K562 (cell line): ENCODE measurements around the gene HEMGN. TPM values are rescaled to one million over a fixed set of nuclear protein-coding genes. Genes with fewer than 3 reads are reported as not detected.

ENCODE experiments used
- CHD4 ChIP-seq: fragments of 200-600 bp; sonication (generic); IDR thresholded peaks from 3 replicates; pipeline ENCODE4 v1.6.1; 2012; ENCODE audit warnings: low read depth, mild to moderate bottlenecking, mixed read lengths, low read length, inconsistent platforms; ENCODE audit not compliant: insufficient read depth, insufficient replicate concordance, poor library complexity, severe bottlenecking
- FOXJ3 ChIP-seq: sonication (generic); formaldehyde crosslinking; IDR thresholded peaks from 2 replicates; pipeline ENCODE4 v1.4.0; 2020; ENCODE audit warnings: mild to moderate bottlenecking, missing genetic modification reagents
- KAT8 ChIP-seq: fragments of 450-650 bp; IDR thresholded peaks from 2 replicates; pipeline ENCODE4 v1.6.1; 2016; ENCODE audit warnings: low read depth, mild to moderate bottlenecking
- KLF13 ChIP-seq: fragments of 450-650 bp; IDR thresholded peaks from 2 replicates; pipeline ENCODE4 v1.6.1; 2016; ENCODE audit warnings: missing genetic modification characterization, low read depth, mild to moderate bottlenecking, missing compliant biosample characterization, moderate library complexity, borderline replicate concordance
- NR1H2 ChIP-seq: sonication (generic); formaldehyde crosslinking; IDR thresholded peaks from 2 replicates; pipeline ENCODE4 v1.4.0; 2020; ENCODE audit warnings: mild to moderate bottlenecking, missing genetic modification reagents
- PPARD ChIP-seq: fragments of 250-450 bp; sonication (Bioruptor Pico); IDR thresholded peaks from 2 replicates; pipeline ENCODE4 v1.8.0; 2022; ENCODE audit warnings: inconsistent platforms, mild to moderate bottlenecking, moderate library complexity
- RB1 ChIP-seq: fragments of 450-650 bp; IDR thresholded peaks from 2 replicates; pipeline ENCODE4 v1.6.1; 2017; ENCODE audit warnings: low read depth, mild to moderate bottlenecking
- RBM17 ChIP-seq: fragments of 200-400 bp; formaldehyde crosslinking; IDR thresholded peaks from 2 replicates; pipeline ENCODE4 v1.6.1; 2017; ENCODE audit warnings: low read depth, mild to moderate bottlenecking, low read length, borderline replicate concordance
- RFX5 ChIP-seq: IDR thresholded peaks from 2 replicates; pipeline ENCODE4 v1.6.1; 2011; ENCODE audit warnings: low read depth, mild to moderate bottlenecking, improper control_type of control experiment, low read length
- SMARCA4 ChIP-seq: fragments of 450-650 bp; IDR thresholded peaks from 2 replicates; pipeline ENCODE4 v1.6.1; 2016
- SRF ChIP-seq, 2 experiments: fragments of 250-450, 450-650 bp in 1 of 2; sonication (Bioruptor Pico) in 1 of 2; sonication (generic) in 1 of 2; formaldehyde crosslinking; IDR thresholded peaks; 2 replicates each; pipeline versions ENCODE4 v1.5.0 to v1.5.1; 2020 to 2022; ENCODE audit warnings: mild to moderate bottlenecking in 1 of 2, missing genetic modification reagents in 1 of 2
- TBP ChIP-seq: optimal IDR thresholded peaks from 2 replicates; pipeline ENCODE3; 2011; ENCODE audit warnings: low read depth, low read length, improper control_type of control experiment
- TCF3 ChIP-seq: sonication (generic); formaldehyde crosslinking; IDR thresholded peaks from 2 replicates; pipeline ENCODE4 v1.4.0; 2020; ENCODE audit warnings: mild to moderate bottlenecking, missing genetic modification reagents
- TFAM ChIP-seq: fragments of 250-450 bp; sonication (Bioruptor Pico); conservative IDR thresholded peaks from 2 replicates; pipeline ENCODE4 v1.5.0; 2021; ENCODE audit warnings: mild to moderate bottlenecking, moderate library complexity
- XRCC3 ChIP-seq: fragments of 450-650 bp; IDR thresholded peaks from 2 replicates; pipeline ENCODE4 v1.6.1; 2017; ENCODE audit warnings: mild to moderate bottlenecking, moderate library complexity
- ZKSCAN3 ChIP-seq: fragments of 250-450 bp; sonication (Bioruptor Pico); IDR thresholded peaks from 2 replicates; pipeline ENCODE4 v1.4.0; 2020
- ZNF140 ChIP-seq: fragments of 250-450 bp; sonication (Bioruptor Pico); IDR thresholded peaks from 2 replicates; pipeline ENCODE4 v1.8.0; 2021; ENCODE audit warnings: moderate library complexity, mild to moderate bottlenecking, inconsistent platforms
- ZNF165 ChIP-seq: fragments of 250-450 bp; sonication (Bioruptor Pico); IDR thresholded peaks from 2 replicates; pipeline ENCODE4 v1.4.0; 2020; ENCODE audit warnings: borderline replicate concordance
- ZNF263 ChIP-seq: sonication (generic); formaldehyde crosslinking; IDR thresholded peaks from 2 replicates; pipeline ENCODE4 v1.8.0; 2022; ENCODE audit warnings: mild to moderate bottlenecking, missing genetic modification reagents, borderline replicate concordance
- ZNF77 ChIP-seq: fragments of 250-450 bp; sonication (Bioruptor Pico); IDR thresholded peaks from 2 replicates; pipeline ENCODE4 v1.5.0; 2020
- ZNF79 ChIP-seq: fragments of 250-450 bp; sonication (Bioruptor Pico); IDR thresholded peaks from 2 replicates; pipeline ENCODE4 v1.4.0; 2020; ENCODE audit warnings: low read depth, mild to moderate bottlenecking, moderate library complexity
- polyA plus RNA-seq, 8 experiments: library from polyadenylated mRNA; depleted of rRNA in 4 of 8; stranded (reverse) in 5 of 8; unstranded in 3 of 8; fragments of >200 nt; fragmentation: Nextera tagmentation in 2 of 8; fragmentation: Illumina TruSeq in 1 of 8; extraction: Ambion mirVana in 2 of 8; extraction: Trizol in 1 of 8; gene quantifications; 2 replicates each; pipeline versions ENCODE4 v1.2.1 to v1.2.3, GENCODE V29; 2011 to 2014; ENCODE audit warnings: inconsistent platforms in 1 of 8, missing spikeins in 1 of 8
- total RNA-seq, 7 experiments: library from RNA; depleted of rRNA in 6 of 7; stranded (reverse); fragments of >200 nt in 6 of 7; fragmentation: Illumina TruSeq in 2 of 7; extraction: Trizol in 2 of 7; gene quantifications; 2 replicates each; pipeline versions ENCODE4 v1.2.1 to v1.2.3, GENCODE V29; 2011 to 2021; ENCODE audit warnings: low replicate concordance in 1 of 7
- TF ChIP-seq, protein P1 (sequence below), 2 experiments: fragments of 200-800 bp in 1 of 2; sonication (Bioruptor generic) in 1 of 2; sonication (generic) in 1 of 2; formaldehyde crosslinking in 1 of 2; IDR thresholded peaks in 1 of 2; conservative IDR thresholded peaks in 1 of 2; 2 replicates each; pipeline versions ENCODE4 v1.5.0 to v1.6.1; 2016 to 2020; ENCODE audit warnings: missing compliant biosample characterization in 1 of 2, missing genetic modification characterization in 1 of 2, missing genetic modification reagents in 1 of 2
- TF ChIP-seq, protein P2 (sequence below): fragments of 450-650 bp; IDR thresholded peaks from 2 replicates; pipeline ENCODE4 v1.6.1; 2014; ENCODE audit warnings: low read depth, mild to moderate bottlenecking, moderate library complexity, borderline replicate concordance
- TF ChIP-seq, protein P3 (sequence below): fragments of 250-450 bp; sonication (Bioruptor Pico); IDR thresholded peaks from 2 replicates; pipeline ENCODE4 v1.8.0; 2022; ENCODE audit warnings: moderate library complexity, mild to moderate bottlenecking, inconsistent platforms

Gene HEMGN
- total and polyA plus RNA-seq, 9 of the 15 experiments (the other 6 are each of a cell fraction or from before 2014, with no cell fraction given), result 56.3 to 258 (median 137) TPM

DNA sequence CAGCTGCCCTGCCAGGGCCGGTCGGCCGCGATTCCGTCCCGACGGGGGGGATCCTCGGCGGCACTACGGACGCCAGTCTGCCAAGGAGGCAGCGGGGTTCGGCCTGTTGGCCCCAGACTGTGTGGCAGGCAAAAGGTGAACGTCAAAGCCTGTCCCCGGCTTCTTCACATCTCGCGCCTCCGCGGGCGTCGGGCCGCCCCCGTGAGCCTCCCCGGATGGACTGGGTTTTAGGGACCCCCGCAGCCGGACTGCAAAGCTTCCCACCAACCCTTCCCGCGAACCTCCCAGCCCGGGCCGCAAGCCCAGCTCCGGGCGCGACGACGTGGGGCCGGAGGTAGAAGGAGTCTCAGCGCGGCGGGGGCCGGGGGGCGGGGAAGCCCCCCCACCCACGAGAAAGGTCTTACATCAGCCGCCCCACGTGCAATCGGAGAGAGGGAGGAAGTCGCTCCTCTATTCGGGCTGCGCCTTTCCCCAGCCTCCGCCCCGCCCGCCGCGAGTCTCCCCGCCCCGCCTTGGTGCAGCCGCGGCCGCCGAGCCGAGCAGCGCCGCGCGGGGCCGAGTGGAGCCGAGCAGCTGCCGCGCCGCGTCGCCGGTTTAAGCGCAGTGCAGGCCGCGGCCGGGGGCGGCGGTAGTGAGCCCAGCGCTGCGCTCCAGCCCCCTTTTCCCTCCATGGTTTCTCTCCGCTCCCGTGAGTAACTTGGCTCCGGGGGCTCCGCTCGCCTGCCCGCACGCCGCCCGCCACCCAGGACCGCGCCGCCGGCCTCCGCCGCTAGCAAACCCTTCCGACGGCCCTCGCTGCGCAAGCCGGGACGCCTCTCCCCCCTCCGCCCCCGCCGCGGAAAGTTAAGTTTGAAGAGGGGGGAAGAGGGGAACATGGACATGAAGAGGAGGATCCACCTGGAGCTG lies 45.0 kb upstream of the HEMGN start, which contains the start of gene ANP32B (continued):
- TF ChIP-seq RFX5, result no peak
- no peak; the same call in none of the 2 replicates for TF ChIP-seq ZNF263 (CRISPR knock-in tag)
- no peak for TF ChIP-seq KAT8
- TF ChIP-seq, protein P1, sequence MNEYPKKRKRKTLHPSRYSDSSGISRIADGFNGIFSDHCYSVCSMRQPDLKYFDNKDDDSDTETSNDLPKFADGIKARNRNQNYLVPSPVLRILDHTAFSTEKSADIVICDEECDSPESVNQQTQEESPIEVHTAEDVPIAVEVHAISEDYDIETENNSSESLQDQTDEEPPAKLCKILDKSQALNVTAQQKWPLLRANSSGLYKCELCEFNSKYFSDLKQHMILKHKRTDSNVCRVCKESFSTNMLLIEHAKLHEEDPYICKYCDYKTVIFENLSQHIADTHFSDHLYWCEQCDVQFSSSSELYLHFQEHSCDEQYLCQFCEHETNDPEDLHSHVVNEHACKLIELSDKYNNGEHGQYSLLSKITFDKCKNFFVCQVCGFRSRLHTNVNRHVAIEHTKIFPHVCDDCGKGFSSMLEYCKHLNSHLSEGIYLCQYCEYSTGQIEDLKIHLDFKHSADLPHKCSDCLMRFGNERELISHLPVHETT (CRISPR knock-in tag; conservative IDR thresholded peaks at IDR 0.05 in 1 of 2, IDR thresholded peaks at IDR 0.05 in 1 of 2), result peak in 1 of 2 experiments; percentile 90; a peak in 2 of 4 replicates
- no peak for TF ChIP-seq TBP
- TF ChIP-seq ZNF165 (CRISPR knock-in tag), result no peak
- TF ChIP-seq CHD4, result no peak
- peak; percentile 42; the same call in 1 of the 2 replicates for TF ChIP-seq ZNF79 (CRISPR knock-in tag)
- TF ChIP-seq, protein P2, sequence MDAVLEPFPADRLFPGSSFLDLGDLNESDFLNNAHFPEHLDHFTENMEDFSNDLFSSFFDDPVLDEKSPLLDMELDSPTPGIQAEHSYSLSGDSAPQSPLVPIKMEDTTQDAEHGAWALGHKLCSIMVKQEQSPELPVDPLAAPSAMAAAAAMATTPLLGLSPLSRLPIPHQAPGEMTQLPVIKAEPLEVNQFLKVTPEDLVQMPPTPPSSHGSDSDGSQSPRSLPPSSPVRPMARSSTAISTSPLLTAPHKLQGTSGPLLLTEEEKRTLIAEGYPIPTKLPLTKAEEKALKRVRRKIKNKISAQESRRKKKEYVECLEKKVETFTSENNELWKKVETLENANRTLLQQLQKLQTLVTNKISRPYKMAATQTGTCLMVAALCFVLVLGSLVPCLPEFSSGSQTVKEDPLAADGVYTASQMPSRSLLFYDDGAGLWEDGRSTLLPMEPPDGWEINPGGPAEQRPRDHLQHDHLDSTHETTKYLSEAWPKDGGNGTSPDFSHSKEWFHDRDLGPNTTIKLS, result 0 out of 2 replicates have a peak, but pooled peaks have one; percentile 51
- no peak for TF ChIP-seq RBM17
- TF ChIP-seq ZNF140 (CRISPR knock-in tag), result no peak
- no peak for TF ChIP-seq TFAM (CRISPR knock-in tag)
- TF ChIP-seq RB1, result peak; percentile 93
- no peak for TF ChIP-seq NR1H2 (CRISPR knock-in tag)
- TF ChIP-seq ZKSCAN3 (CRISPR knock-in tag), result no peak
- TF ChIP-seq, protein P3, sequence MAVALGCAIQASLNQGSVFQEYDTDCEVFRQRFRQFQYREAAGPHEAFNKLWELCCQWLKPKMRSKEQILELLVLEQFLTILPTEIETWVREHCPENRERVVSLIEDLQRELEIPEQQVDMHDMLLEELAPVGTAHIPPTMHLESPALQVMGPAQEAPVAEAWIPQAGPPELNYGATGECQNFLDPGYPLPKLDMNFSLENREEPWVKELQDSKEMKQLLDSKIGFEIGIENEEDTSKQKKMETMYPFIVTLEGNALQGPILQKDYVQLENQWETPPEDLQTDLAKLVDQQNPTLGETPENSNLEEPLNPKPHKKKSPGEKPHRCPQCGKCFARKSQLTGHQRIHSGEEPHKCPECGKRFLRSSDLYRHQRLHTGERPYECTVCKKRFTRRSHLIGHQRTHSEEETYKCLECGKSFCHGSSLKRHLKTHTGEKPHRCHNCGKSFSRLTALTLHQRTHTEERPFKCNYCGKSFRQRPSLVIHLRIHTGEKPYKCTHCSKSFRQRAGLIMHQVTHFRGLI, result 0 out of 2 replicates have a peak, but pooled peaks have one; percentile 45
- peak; percentile 11 for TF ChIP-seq TCF3 (CRISPR knock-in tag)
- TF ChIP-seq SRF (CRISPR knock-in tag; IDR thresholded peaks at IDR 0.05), result no peak
- no peak for TF ChIP-seq XRCC3
- no peak for TF ChIP-seq SMARCA4
- TF ChIP-seq ZNF77 (CRISPR knock-in tag), result no peak
- peak; percentile 57; the same call in 1 of the 2 replicates for TF ChIP-seq KLF13 (tag)
- TF ChIP-seq FOXJ3 (CRISPR knock-in tag), result no peak
- no peak for TF ChIP-seq PPARD (CRISPR knock-in tag)
